GM12892 (cell line): ENCODE measurements around the gene RPTOR.
A peak's percentile ranks its signal among the peaks of the same experiment; 100 is the strongest.

ENCODE experiments used
- DNase-seq: peaks from one replicate; pipeline ENCODE4 v3.0.0; 2011; ENCODE audit not compliant: insufficient read length
- FAIRE-seq: peaks from 2 replicates; lab custom pipeline; 2011; peaks lifted over from hg19 to GRCh38; lab: Jason Lieb, UNC
- POLR2A ChIP-seq: IDR thresholded peaks from 2 replicates; pipeline ENCODE4 v1.6.1; 2011; ENCODE audit warnings: low read depth, low read length, control low read depth
- POLR2AphosphoS5 ChIP-seq: IDR thresholded peaks from 2 replicates; pipeline ENCODE4 v1.6.1; 2011; ENCODE audit warnings: low read depth, low read length, control low read depth
- TAF1 ChIP-seq: IDR thresholded peaks from 2 replicates; pipeline ENCODE4 v1.6.1; 2011; ENCODE audit warnings: low read depth, mild to moderate bottlenecking, control low read depth, low read length, borderline replicate concordance

Gene RPTOR

DNA sequence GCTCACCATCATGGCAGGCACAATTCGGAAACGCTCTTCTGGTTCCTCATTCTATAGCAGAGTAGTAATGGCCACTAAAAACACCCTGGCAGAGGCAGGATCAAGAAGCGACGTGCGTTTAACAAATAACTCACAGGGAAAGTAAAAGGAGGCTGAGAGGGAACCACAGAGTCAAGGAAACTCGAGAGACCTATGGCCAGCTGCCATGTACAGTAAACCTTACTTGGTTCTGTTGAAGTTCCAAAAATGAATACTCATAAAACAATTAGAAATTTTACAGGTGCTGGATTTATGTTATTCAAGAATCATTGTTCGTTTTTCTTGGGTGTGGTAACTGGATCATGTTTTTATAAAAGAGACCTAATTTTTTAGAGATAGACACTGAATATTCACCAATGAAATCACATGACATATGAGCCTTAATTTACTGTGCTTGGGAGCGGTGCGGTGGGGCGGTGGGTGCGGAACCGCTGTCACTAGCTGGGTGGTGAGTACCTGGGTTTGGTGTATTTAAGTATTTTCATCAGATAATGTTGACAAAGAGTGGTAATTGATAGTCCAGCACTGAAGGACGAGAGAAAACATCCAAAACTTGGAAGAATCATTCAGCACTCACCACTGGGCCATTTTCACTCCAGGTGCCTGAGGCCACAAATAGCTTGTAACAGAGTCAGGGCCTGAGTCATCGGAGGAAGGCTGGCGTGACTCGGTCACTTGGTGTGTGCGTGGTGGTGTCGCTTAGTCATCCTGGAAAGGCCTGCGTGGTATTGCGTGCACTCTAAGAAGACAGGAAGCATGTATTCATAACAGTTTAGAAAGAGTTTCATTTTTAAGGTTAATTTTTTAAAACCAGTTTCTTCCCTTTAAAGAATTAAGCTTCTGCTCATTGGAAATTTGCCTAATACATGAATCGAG lies 311.6 kb downstream of the RPTOR start:
- TF ChIP-seq POLR2A (no peak), POLR2AphosphoS5 (no peak), TAF1 (no peak)
- FAIRE-seq = peak; percentile 97
- DNase-seq = peak; percentile 71

DNA sequence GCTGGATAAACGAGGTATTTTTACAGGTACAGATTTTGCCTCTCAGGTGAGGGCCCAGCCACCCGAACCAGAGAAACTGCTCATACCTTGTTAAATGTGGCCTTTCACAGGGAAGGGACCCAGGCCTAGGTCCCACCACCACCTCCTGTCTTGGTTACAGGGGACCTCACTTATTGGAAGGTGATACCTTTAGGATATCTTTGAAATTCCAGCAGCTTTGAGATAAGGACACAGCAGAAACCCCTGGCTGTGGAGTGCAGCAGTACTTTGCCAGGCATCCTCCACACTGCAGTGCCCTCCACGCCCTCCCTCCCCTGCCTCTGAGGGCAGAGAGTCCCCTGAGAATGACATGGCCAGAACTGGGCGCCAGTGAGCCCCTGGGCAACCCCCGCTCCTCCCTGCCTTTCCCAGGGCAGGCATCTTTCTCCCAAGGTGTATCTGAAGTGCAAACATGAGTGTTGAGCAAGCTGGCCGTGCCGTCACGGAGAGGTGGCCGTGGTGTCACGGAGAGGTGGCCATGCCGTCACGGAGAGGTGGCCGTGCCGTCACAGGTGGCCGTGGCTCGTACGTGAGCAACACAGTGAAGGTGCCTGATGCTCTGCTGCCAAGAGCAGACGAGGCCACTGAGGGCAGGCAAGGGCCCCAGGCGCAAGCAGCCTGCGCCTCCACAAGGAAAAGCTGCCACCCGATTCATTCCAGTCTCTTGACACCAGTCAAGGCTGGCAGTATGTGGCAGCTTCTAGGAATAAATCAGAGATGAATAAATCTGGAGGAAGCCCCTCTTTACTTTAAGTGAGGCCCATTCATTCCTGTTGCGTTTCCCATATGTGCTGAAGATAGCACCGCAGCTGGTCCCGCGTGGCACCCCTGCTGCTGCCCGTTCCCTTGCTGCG lies 312.5 kb downstream of the RPTOR start:
- FAIRE-seq (no peak), DNase-seq (no peak)
- no peak for TF ChIP-seq POLR2A
- TF ChIP-seq TAF1 = no peak
- TF ChIP-seq POLR2AphosphoS5 = no peak

DNA sequence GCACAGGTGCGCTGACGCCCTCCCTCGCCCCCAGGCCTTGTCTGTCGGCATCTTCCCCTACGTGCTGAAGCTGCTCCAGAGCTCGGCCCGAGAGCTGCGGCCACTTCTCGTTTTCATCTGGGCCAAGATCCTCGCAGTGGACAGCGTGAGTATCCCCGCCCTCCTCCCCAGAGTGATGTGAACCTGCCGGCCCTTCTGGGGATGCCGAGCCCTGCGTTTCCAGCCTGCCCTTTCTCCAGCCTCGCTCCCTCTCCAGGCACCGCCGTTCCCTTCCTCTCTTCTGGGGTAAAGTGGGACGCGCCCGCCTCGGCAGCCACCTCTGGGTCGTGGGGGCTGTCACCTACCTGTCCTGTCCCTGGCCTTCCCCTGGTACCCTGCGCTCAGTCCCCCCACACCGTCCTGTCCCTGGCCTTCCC lies 313.1 kb downstream of the RPTOR start:
- FAIRE-seq (no peak), DNase-seq (no peak)

DNA sequence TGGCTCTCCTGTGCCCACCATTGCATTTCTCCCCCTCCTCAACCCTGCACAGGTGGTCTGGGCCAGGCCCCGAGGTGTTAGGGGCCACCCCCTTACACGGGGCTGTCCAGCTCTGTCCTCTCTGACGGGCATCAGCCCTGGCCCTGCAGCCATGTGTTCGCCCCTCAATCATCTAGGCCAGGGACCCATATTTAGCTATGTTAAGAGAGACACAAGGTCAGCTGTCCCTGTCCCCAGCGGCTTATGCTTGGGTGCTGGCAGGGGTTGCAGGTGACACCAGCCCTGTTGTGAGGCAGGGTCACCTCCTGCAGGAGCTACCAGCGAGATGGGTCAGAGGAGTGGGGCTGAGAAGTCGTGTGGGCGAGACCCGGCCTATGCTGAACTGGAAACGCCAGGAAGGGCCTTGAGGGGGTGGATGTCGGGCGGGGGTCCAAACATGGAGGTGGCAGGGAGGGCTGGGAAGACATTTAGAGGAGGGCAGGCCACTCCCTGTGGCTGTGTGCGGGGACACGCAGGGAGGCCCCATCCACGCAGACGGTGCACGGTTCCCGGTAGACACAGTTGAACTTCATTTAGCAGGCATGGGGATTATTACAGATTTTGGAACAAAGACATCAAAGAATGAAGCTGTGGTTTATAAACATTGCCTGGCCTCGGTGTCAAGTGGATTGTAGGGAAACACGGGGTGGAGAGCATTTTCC lies 313.8 kb downstream of the RPTOR start:
- no peak for TF ChIP-seq POLR2A
- TF ChIP-seq TAF1 = no peak
- no peak for TF ChIP-seq POLR2AphosphoS5
- DNase-seq (no peak), FAIRE-seq (no peak)

More for the DNA sequence above, 313.1 kb downstream of the RPTOR start:
- TF ChIP-seq TAF1 = no peak
- no peak for TF ChIP-seq POLR2AphosphoS5
- TF ChIP-seq POLR2A = no peak

DNA sequence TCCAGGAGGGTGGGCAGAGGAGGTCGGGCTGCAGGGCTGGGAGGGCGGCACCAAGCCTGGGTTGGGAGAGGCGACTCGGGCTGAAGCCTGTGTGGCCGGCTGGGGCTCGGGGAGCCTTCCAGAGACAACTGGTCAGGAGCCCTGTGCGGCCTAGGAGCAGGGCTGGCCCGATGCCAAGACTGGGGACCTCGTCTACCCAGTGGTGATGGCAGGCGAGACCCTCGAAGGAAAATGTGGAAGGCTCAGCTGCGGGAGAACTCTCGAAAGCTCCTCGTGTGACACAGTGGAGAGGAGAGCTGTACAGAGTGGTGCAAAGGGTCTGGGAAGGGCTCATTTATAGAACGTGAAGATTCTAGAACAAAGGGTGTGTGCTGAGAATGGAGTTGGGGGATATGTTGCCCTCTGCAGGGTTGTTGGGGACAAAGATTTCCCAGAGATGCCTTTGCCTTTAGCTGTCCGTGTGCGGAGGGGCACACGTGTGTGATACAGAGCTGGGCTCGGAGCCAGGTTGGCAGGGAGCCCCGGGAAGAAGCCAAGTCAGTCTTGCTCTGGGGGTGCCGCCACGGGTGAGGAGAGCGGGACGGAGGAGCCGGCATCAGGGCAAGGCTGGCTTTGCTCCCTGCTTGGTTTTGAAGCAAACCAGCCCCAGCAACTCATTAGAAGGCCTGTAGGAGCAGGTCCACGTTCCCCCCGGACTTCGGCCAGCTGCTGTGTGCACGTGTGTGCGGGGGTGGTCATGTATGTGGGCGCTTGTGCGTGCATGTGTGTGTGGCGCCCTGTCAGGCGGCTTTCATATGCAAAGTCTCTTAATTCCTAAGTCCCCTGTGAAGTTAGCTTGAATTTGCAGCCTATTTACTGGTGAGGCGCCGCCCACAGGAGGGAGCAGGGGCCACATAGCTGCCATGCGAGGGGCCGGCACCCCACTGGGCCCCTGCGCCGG lies 314.6 kb downstream of the RPTOR start:
- TF ChIP-seq POLR2AphosphoS5 (no peak), TAF1 (no peak), POLR2A (no peak)
- DNase-seq (no peak), FAIRE-seq (no peak)

DNA sequence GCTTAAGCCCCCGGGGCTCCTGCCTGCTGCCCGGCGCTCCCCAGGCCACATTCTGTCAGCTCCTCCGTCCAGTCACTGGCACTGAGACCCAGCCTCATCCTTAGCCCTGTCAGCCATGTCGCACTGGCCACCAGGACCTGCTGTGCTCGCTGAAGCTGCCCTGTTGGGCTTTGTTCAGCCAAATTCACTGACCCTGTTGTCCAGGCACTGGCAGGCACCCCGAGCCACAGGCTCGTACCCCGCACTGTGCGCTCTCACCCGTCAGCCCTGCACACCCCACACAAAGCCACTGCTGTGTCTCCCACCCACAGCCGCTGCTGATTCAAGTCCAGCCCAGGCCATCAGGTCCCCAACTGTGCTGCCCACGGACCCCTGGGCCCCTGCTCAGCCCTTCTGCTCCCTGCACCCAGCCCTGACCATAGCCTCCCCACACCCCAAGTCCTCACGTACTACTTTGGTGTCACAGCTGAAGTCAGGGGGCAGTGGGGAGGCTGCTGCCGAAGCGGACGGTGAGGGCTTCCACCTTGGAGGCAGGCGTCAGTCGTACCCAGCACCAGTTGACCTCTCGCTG lies 315.5 kb downstream of the RPTOR start:
- TF ChIP-seq TAF1 = no peak
- TF ChIP-seq POLR2A = no peak
- TF ChIP-seq POLR2AphosphoS5 = no peak
- DNase-seq (no peak), FAIRE-seq (no peak)

DNA sequence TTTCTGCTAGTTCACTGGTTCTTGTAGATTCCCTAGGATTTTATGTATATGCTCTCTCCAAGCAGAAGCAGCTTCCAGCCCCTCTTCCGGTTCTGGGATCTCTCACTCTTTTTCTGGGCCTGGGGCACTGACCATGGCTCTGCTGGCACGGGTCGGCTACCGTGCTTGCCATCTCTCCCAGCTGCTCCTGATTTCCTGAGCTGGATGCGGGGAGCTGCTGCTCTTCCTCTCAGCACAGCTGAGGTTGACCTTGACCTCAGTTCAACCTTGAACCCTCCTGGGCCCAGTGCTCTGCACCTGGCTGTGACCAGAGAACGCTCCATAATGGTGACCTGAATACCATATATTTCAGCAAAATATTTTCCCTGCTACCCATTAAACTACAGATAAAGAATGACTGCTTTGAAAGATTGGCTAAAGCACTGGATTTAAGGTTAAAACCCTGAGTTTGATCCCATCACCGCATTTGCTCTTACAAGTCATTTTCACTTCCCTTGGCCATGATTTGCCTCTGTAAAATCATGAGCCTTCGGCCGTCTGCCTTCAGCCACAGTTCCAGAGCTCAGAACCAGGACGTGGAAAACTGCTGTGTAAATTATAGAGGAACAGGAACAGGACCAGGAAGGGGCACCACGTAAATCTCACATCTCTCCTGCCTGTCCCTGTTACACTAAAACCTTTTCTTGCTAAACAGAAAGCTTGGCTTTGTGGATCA lies 316.2 kb downstream of the RPTOR start:
- FAIRE-seq = no peak
- DNase-seq = no peak
- TF ChIP-seq POLR2A = no peak
- TF ChIP-seq POLR2AphosphoS5 = no peak
- TF ChIP-seq TAF1 = no peak

DNA sequence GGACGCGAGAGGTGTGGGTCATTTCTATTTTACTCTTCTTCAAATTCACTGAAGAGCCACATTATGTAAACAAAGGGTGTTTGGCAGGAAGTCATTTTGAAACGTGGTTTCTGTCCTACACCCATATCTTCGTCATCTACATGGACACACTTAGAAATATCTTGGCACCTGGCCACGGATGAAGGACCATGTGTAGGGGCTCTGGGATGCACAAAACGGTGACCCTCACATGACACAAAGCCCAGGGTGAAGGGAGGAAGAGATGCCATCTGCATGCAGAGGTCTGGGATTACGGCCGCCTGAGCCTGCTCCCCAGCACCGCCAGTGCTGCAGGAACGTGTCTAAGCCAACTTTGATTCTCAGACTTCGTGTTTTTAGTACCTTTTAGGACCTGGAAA lies 316.8 kb downstream of the RPTOR start:
- no peak for FAIRE-seq

DNA sequence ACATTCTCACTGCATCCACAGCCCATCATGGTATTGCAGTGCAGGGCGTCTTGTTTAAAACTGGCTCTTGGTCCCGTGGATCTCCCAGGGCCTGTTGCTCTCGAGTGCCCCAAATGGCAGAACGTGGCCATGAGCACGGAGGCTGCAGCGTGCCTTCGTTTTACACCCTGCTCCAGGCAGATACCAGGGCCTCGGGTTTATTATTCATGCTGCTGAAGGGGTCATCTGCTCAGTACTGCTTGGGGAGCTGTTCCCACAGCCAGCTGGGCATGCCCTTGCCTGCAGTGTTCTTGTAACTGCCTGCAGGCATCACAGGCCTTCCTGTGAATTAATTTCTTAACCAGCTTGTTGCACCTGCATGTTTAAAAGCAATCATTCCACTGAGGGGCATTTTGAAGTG lies 317.3 kb downstream of the RPTOR start:
- TF ChIP-seq POLR2A (no peak), POLR2AphosphoS5 (no peak), TAF1 (no peak)
- FAIRE-seq = no peak
- DNase-seq = no peak

More for the DNA sequence above, 316.8 kb downstream of the RPTOR start:
- no peak for DNase-seq
- TF ChIP-seq TAF1 (no peak), POLR2AphosphoS5 (no peak), POLR2A (no peak)

DNA sequence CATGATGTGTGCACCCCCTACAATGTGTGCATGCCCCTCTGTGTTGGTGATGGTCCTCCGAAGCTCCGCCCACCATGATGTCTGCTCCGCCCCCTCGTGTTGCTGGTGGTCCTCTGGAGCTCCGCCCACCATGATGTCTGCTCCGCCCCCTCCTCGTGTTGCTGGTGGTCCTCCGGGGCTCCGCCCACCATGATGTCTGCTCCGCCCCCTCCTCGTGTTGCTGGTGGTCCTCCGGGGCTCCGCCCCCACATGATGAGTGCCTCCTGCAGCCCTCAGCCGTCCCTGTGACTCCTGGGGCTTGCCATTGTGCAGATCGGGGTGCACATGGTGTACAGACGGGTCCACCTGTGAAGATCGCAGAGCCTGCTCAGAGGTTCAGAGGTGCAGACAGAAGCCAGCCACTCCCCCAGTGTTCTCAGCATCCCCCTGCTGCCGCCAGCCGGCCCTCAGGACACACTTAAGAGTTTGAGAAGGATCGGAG lies 317.9 kb downstream of the RPTOR start:
- FAIRE-seq (no peak), DNase-seq (no peak)
- no peak for TF ChIP-seq TAF1
- no peak for TF ChIP-seq POLR2AphosphoS5
- no peak for TF ChIP-seq POLR2A
